Measurements from ENCODE around the gene BLID.
A peak's percentile ranks its signal among the peaks of the same experiment; 100 is the strongest.

The BLID gene

GRCh38 chr11:122075016-122075415, 41.0 kb downstream of the BLID start:
- no peak for DNase-seq

GRCh38 chr11:122074022-122074421, 42.0 kb downstream of the BLID start:
- DNase-seq, result no peak

- peak; percentile 11 to 77 for DNase-seq
Observed at GRCh38 chr11:122071709-122072202, 44.3 kb downstream of the BLID start.

GRCh38 chr11:122069707-122070360, 46.2 kb downstream of the BLID start:
- DNase-seq, result peak; percentile 72 to 73

GRCh38 chr11:122068837-122069236, 47.2 kb downstream of the BLID start:
- DNase-seq, result no peak

GRCh38 chr11:122068141-122068540, 47.9 kb downstream of the BLID start:
- DNase-seq, result no peak
